HepG2 (cell line): Measurements from ENCODE around the gene WLS. TPM values are rescaled to one million over a fixed set of nuclear protein-coding genes. Genes with fewer than 3 reads are reported as not detected.

Source experiments
- ATAC-seq: fragments of 200-7000 bp; cut with Tn5 transposase; 3 replicates; pipeline ENCODE4 v1.9.1; 2020; ENCODE audit warnings: mild to moderate bottlenecking, moderate library complexity
- BruUV-seq: library from RNA; stranded (reverse); fragments of 400-500 nt; replicated peaks from 2 replicates; lab custom pipeline; 2021; lab: Mats Ljungman, UMichigan
- CTCF ChIA-PET: fragments of 300-600 bp; formaldehyde crosslinking; extraction: SDS; loops from one replicate; lab custom pipeline; 2021; ENCODE audit warnings: low total read pairs, inconsistent platforms, low intra/inter-chr PET ratio; lab: Yijun Ruan, JAX
- POLR2A ChIA-PET: fragments of 350-600 bp; sonication (Branson Sonifier 250); formaldehyde crosslinking; loops from one replicate; lab custom pipeline; 2020; ENCODE audit warnings: antibody characterized with exemption, inconsistent platforms; lab: Yijun Ruan, JAX
- DNase-seq: peaks from one replicate; pipeline ENCODE4 v3.0.0-alpha.2; 2015; ENCODE audit warnings: low spot score
- FAIRE-seq: peaks from 3 replicates; lab custom pipeline; 2011; peaks lifted over from hg19 to GRCh38; lab: Jason Lieb, UNC
- H2AFZ ChIP-seq: one replicate; pipeline ENCODE4 v1.6.1; 2011; ENCODE audit warnings: low read length, inconsistent platforms
- H3K27ac ChIP-seq: fragments of 300-600 bp; 3 replicates; pipeline ENCODE4 v1.8.0; 2011; ENCODE audit warnings: mixed run types, mild to moderate bottlenecking, mixed read lengths, low read length, inconsistent platforms; ENCODE audit not compliant: insufficient read depth; ENCODE audit errors: extremely low read length
- H3K27me3 ChIP-seq, 2 experiments: fragments of 200-600 bp in 1 of 2; 2 replicates in 1 of 2; 3 replicates in 1 of 2; pipeline versions ENCODE4 v1.6.0 to v1.8.0; 2011; ENCODE audit warnings: low read length in 2 of 2, mild to moderate bottlenecking in 2 of 2, moderate library complexity in 2 of 2, inconsistent platforms in 1 of 2; ENCODE audit not compliant: insufficient read depth in 2 of 2, control insufficient read depth in 1 of 2
- H3K36me3 ChIP-seq, 2 experiments: fragments of 200-600 bp in 1 of 2; replicated peaks in 1 of 2; 2 replicates in 1 of 2; 3 replicates in 1 of 2; pipeline versions ENCODE4 v1.5.1 to v1.8.0; 2011; ENCODE audit warnings: low read length in 2 of 2, inconsistent platforms in 1 of 2; ENCODE audit not compliant: insufficient read depth in 2 of 2, control insufficient read depth in 1 of 2
- H3K4me1 ChIP-seq: 2 replicates; pipeline ENCODE4 v1.5.1; 2012; ENCODE audit warnings: low read length, inconsistent platforms; ENCODE audit not compliant: insufficient read depth
- H3K4me2 ChIP-seq: 2 replicates; pipeline ENCODE4 v1.6.0; 2011; ENCODE audit warnings: low read depth, low read length, inconsistent platforms
- H3K4me3 ChIP-seq, 3 experiments: fragments of 200-600 bp in 1 of 3; sonication (generic), shearing (Covaris generic) in 1 of 3; replicated peaks in 1 of 3; 2 replicates each; pipeline ENCODE4 v1.5.1; 2011 to 2016; ENCODE audit warnings: low read length in 3 of 3, inconsistent platforms in 2 of 3, low read depth in 2 of 3, mild to moderate bottlenecking in 2 of 3, control low read depth in 1 of 3, mixed read lengths in 1 of 3; ENCODE audit not compliant: insufficient read depth in 1 of 3
- H3K79me2 ChIP-seq: one replicate; pipeline ENCODE4 v1.6.1; 2011; ENCODE audit warnings: low read length, inconsistent platforms; ENCODE audit not compliant: insufficient read depth
- H3K9ac ChIP-seq: 2 replicates; pipeline ENCODE4 v1.6.0; 2011; ENCODE audit warnings: mild to moderate bottlenecking, low read depth, low read length, inconsistent platforms; ENCODE audit not compliant: insufficient read depth
- H3K9me3 ChIP-seq: 2 replicates; pipeline ENCODE4 v1.5.1; 2012; ENCODE audit warnings: mild to moderate bottlenecking, low read length
- H4K20me1 ChIP-seq: 2 replicates; pipeline ENCODE4 v1.6.0; 2011; ENCODE audit warnings: inconsistent platforms, mild to moderate bottlenecking, low read length, moderate library complexity; ENCODE audit not compliant: insufficient read depth
- ATM ChIP-seq: fragments of 450-650 bp; IDR thresholded peaks from 2 replicates; pipeline ENCODE4 v1.7.1; 2017; ENCODE audit warnings: mild to moderate bottlenecking, borderline replicate concordance
- EED ChIP-seq: sonication (generic); formaldehyde crosslinking; IDR thresholded peaks from 2 replicates; pipeline ENCODE4 v1.5.0; 2020; ENCODE audit warnings: mild to moderate bottlenecking, missing genetic modification reagents
- HNRNPH1 ChIP-seq: fragments of 200-400 bp; formaldehyde crosslinking; optimal IDR thresholded peaks from 2 replicates; pipeline ENCODE3; 2017; ENCODE audit warnings: mild to moderate bottlenecking, low read depth, low read length
- HOXA5 ChIP-seq: sonication (generic); formaldehyde crosslinking; IDR thresholded peaks from 2 replicates; pipeline ENCODE4 v1.4.0; 2020; ENCODE audit warnings: missing genetic modification reagents
- JARID2 ChIP-seq: sonication (generic); formaldehyde crosslinking; IDR thresholded peaks from 2 replicates; pipeline ENCODE4 v1.8.1; 2023; ENCODE audit warnings: missing genetic modification reagents, inconsistent platforms; ENCODE audit not compliant: insufficient replicate concordance
- KDM4B ChIP-seq: sonication (generic); formaldehyde crosslinking; IDR thresholded peaks from 2 replicates; pipeline ENCODE4 v1.4.0; 2020; ENCODE audit warnings: missing genetic modification reagents
- MBNL3 ChIP-seq: fragments of 250-450 bp; sonication (Bioruptor Pico); conservative IDR thresholded peaks from 2 replicates; pipeline ENCODE4 v1.8.0; 2022; ENCODE audit warnings: mild to moderate bottlenecking, inconsistent platforms
- NCOA5 ChIP-seq: sonication (generic); formaldehyde crosslinking; IDR thresholded peaks from 2 replicates; pipeline ENCODE4 v1.4.0; 2020; ENCODE audit warnings: missing genetic modification reagents
- NFIC ChIP-seq: IDR thresholded peaks from 2 replicates; pipeline ENCODE4 v1.6.1; 2012; ENCODE audit warnings: mild to moderate bottlenecking, low read length, inconsistent platforms
- PHF20 ChIP-seq: sonication (generic); formaldehyde crosslinking; IDR thresholded peaks from 2 replicates; pipeline ENCODE4 v1.5.0; 2020; ENCODE audit warnings: mild to moderate bottlenecking, missing genetic modification reagents
- SMC3 ChIP-seq: IDR thresholded peaks from 2 replicates; pipeline ENCODE4 v1.6.1; 2011; ENCODE audit warnings: low read length, improper control_type of control experiment
- ZEB1 ChIP-seq: IDR thresholded peaks from 2 replicates; pipeline ENCODE4 v1.6.1; 2012; ENCODE audit warnings: mild to moderate bottlenecking, low read depth, inconsistent platforms; ENCODE audit not compliant: insufficient replicate concordance
- ZNF207 ChIP-seq: fragments of 450-650 bp; IDR thresholded peaks from 2 replicates; pipeline ENCODE4 v1.6.1; 2016; ENCODE audit warnings: antibody characterized with exemption, borderline replicate concordance
- ZNF24 ChIP-seq: fragments of 450-650 bp; IDR thresholded peaks from 2 replicates; pipeline ENCODE4 v1.6.1; 2017; ENCODE audit warnings: antibody characterized with exemption, mild to moderate bottlenecking
- ZNF496 ChIP-seq: sonication (generic); formaldehyde crosslinking; IDR thresholded peaks from 2 replicates; pipeline ENCODE4 v1.8.1; 2023; ENCODE audit warnings: mild to moderate bottlenecking, moderate library complexity, missing genetic modification reagents; ENCODE audit not compliant: insufficient replicate concordance
- ZNF510 ChIP-seq: sonication (generic); formaldehyde crosslinking; IDR thresholded peaks from 2 replicates; pipeline ENCODE4 v1.4.0; 2020; ENCODE audit warnings: low read depth, mild to moderate bottlenecking, missing genetic modification reagents
- ZNF670 ChIP-seq: sonication (generic); formaldehyde crosslinking; IDR thresholded peaks from 2 replicates; pipeline ENCODE4 v1.8.0; 2022; ENCODE audit warnings: mild to moderate bottlenecking, missing genetic modification reagents, borderline replicate concordance
- ZNF678 ChIP-seq: sonication (generic); formaldehyde crosslinking; IDR thresholded peaks from 2 replicates; pipeline ENCODE4 v1.4.0; 2020; ENCODE audit warnings: mild to moderate bottlenecking, missing genetic modification reagents
- WGBS: methylation state at CpG from one replicate; pipeline ENCODE4 v1.1.6; 2017; ENCODE audit warnings: low lambda C conversion rate; 5-methylcytosine and 5-hydroxymethylcytosine counted together
- in situ Hi-C: cut with HindIII; loops from 2 replicates; pipeline ENCODE4 v1.10.0; 2017; ENCODE audit warnings: low pct_unique_long_range_greater_than_20kb; ENCODE audit not compliant: extremely low pct_ligation_motif_present
- intact Hi-C: fragments of 100-400 bp; cut with micrococcal nuclease; formaldehyde crosslinking; loops from one replicate; pipeline ENCODE4 v1.10.0; 2022; ENCODE audit not compliant: unreplicated experiment
- polyA plus RNA-seq, 8 experiments: library from polyadenylated mRNA; depleted of rRNA in 3 of 8; stranded (reverse) in 7 of 8; unstranded in 1 of 8; fragments of >200 nt; fragmentation: Illumina TruSeq in 4 of 8; extraction: Trizol in 4 of 8; gene quantifications; 2 replicates each; pipeline versions ENCODE4 v1.2.1 to v1.2.3, GENCODE V29; 2011 to 2016; ENCODE audit warnings: low read depth in 4 of 8, missing spikeins in 1 of 8, mixed read lengths in 1 of 8; ENCODE audit not compliant: insufficient read depth in 1 of 8
- total RNA-seq, 5 experiments: library from RNA; depleted of rRNA; stranded (reverse); fragments of >200 nt; fragmentation: Illumina TruSeq; extraction: Trizol; gene quantifications; 2 replicates each; pipeline ENCODE4 v1.2.3, GENCODE V29; 2016; ENCODE audit warnings: low read depth in 1 of 5
- TF ChIP-seq, protein P1 (sequence below): sonication (generic); formaldehyde crosslinking; IDR thresholded peaks from 2 replicates; pipeline ENCODE4 v1.4.0; 2020; ENCODE audit warnings: mild to moderate bottlenecking, missing genetic modification reagents
- TF ChIP-seq, protein P2 (sequence below): fragments of 450-650 bp; IDR thresholded peaks from 2 replicates; pipeline ENCODE4 v1.6.1; 2017; ENCODE audit warnings: mild to moderate bottlenecking

The WLS gene
- total and polyA plus RNA-seq, 2 of the 13 experiments (the other 11 are each of a cell fraction or from before 2014, with no cell fraction given): not detected

DNA sequence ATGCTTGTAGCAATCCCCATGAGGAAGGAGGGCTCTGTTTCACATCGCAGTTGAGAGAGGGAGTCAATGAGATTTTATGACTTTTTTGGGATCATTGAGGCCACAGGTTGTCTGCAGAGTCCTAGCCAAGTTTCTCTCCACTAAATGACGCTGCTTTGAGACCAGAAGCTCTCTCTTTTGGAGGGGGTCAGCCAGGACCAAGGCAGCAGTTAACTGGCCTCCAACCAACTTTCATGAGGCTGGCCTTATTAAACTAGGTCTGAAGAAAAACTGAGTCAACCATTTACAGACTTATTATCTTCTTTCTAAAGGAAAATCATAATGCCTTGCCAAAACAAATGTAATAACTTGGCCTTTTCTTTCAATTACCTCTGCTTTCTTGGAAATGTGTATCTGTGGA, 8.6 kb downstream of the WLS start:
- Histone ChIP-seq H3K27me3 (no peaks in the 10 kb centered on the region), H3K36me3 (no peaks in the 10 kb centered on the region), H3K9ac (no peak overlapping the region), H3K4me2 (no peak overlapping the region), H3K4me3 (no peak overlapping the region), H3K79me2 (no peaks in the 10 kb centered on the region), H2AFZ (no peak overlapping the region), H3K9me3 (no peaks in the 10 kb centered on the region), H3K27ac (no peak overlapping the region), H3K4me1 (no peaks in the 10 kb centered on the region), H4K20me1 (no peaks in the 10 kb centered on the region)
- FAIRE-seq (no peak), DNase-seq (no peak), ATAC-seq (no peak)
- TF ChIP-seq MBNL3 (CRISPR knock-in tag) (no peak), KDM4B (no peak), JARID2 (CRISPR knock-in tag) (no peak), HNRNPH1 (no peak), ZNF24 (no peak), ZNF510 (no peak), ATM (no peak), NCOA5 (CRISPR knock-in tag) (no peak)
- WGBS: 0% methylated on average over 2 of the region's 2 CpGs
- CTCF ChIA-PET: no interaction called here
- POLR2A ChIA-PET: no interaction called here
- BruUV-seq: no TSS peak
- in situ Hi-C loops (loop anchor here (10.0 kb wide), 1 partner anchor 61 kb away; no protein-coding TSS in a partner anchor), intact Hi-C loops (no loop called here)

DNA sequence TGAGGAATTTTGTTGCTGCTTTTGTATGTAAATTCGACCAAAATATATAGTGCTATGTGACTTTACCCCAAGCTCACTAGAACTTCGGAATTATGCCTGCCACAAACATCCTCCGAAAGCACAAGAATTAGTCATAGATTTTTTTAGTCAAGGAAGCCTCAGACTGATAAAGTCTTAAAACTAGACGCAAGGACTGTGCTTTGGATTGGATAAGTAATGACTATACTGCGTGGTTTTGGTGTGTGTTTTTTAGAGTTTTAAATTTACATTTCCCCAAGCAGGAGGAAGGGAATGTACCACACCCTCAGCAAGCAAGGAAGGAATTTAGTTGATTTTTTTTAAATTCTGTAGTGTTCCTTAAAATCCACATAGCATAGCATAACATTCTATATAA, 10.3 kb downstream of the WLS start:
- no peaks in the 10 kb centered on the region for H3K27me3 ChIP-seq
- H3K4me3 ChIP-seq: no peak overlapping the region
- POLR2A ChIA-PET: no interaction called here
- H3K9me3 ChIP-seq: no peaks in the 10 kb centered on the region
- H3K27ac ChIP-seq: no peak overlapping the region
- FAIRE-seq (no peak), DNase-seq (no peak), ATAC-seq (no peak)
- CTCF ChIA-PET: no interaction called here
- H3K4me1 ChIP-seq: no peaks in the 10 kb centered on the region
- no peaks in the 10 kb centered on the region for H3K79me2 ChIP-seq
- H3K9ac ChIP-seq: no peak overlapping the region
- no peak overlapping the region for H2AFZ ChIP-seq
- no peaks in the 10 kb centered on the region for H4K20me1 ChIP-seq
- in situ Hi-C loops: loop anchor here (10.0 kb wide), 1 partner anchor 63 kb away; no protein-coding TSS in a partner anchor
- intact Hi-C loops: no loop called here
- H3K36me3 ChIP-seq: no peaks in the 10 kb centered on the region
- no TSS peak for BruUV-seq
- 20% methylated on average over 5 of the region's 5 CpGs for WGBS
- no peak overlapping the region for H3K4me2 ChIP-seq
- TF ChIP-seq ZNF207 (no peak), SMC3 (no peak), ZNF496 (CRISPR knock-in tag) (no peak), HNRNPH1 (no peak), ZEB1 (no peak), EED (CRISPR knock-in tag) (no peak), PHF20 (no peak), HOXA5 (CRISPR knock-in tag) (no peak), ZNF678 (CRISPR knock-in tag) (no peak), ZNF670 (no peak), NFIC (no peak)
- TF ChIP-seq, protein P1, sequence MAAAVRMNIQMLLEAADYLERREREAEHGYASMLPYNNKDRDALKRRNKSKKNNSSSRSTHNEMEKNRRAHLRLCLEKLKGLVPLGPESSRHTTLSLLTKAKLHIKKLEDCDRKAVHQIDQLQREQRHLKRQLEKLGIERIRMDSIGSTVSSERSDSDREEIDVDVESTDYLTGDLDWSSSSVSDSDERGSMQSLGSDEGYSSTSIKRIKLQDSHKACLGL (CRISPR knock-in tag): no peak
- TF ChIP-seq, protein P2, sequence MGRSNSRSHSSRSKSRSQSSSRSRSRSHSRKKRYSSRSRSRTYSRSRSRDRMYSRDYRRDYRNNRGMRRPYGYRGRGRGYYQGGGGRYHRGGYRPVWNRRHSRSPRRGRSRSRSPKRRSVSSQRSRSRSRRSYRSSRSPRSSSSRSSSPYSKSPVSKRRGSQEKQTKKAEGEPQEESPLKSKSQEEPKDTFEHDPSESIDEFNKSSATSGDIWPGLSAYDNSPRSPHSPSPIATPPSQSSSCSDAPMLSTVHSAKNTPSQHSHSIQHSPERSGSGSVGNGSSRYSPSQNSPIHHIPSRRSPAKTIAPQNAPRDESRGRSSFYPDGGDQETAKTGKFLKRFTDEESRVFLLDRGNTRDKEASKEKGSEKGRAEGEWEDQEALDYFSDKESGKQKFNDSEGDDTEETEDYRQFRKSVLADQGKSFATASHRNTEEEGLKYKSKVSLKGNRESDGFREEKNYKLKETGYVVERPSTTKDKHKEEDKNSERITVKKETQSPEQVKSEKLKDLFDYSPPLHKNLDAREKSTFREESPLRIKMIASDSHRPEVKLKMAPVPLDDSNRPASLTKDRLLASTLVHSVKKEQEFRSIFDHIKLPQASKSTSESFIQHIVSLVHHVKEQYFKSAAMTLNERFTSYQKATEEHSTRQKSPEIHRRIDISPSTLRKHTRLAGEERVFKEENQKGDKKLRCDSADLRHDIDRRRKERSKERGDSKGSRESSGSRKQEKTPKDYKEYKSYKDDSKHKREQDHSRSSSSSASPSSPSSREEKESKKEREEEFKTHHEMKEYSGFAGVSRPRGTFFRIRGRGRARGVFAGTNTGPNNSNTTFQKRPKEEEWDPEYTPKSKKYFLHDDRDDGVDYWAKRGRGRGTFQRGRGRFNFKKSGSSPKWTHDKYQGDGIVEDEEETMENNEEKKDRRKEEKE: no peak
